ENCODE results near the gene ALPG. TPM values are rescaled to one million over a fixed set of nuclear protein-coding genes. Genes with fewer than 3 reads are reported as not detected.
"Not testable (repeated sequence)": the region's sequence is repeated elsewhere in the genome, so short reads cannot be mapped to it uniquely, and the experiment has no call there.

Gene ALPG
- total RNA-seq, 1 donor from 2014 or later = not detected

DNA sequence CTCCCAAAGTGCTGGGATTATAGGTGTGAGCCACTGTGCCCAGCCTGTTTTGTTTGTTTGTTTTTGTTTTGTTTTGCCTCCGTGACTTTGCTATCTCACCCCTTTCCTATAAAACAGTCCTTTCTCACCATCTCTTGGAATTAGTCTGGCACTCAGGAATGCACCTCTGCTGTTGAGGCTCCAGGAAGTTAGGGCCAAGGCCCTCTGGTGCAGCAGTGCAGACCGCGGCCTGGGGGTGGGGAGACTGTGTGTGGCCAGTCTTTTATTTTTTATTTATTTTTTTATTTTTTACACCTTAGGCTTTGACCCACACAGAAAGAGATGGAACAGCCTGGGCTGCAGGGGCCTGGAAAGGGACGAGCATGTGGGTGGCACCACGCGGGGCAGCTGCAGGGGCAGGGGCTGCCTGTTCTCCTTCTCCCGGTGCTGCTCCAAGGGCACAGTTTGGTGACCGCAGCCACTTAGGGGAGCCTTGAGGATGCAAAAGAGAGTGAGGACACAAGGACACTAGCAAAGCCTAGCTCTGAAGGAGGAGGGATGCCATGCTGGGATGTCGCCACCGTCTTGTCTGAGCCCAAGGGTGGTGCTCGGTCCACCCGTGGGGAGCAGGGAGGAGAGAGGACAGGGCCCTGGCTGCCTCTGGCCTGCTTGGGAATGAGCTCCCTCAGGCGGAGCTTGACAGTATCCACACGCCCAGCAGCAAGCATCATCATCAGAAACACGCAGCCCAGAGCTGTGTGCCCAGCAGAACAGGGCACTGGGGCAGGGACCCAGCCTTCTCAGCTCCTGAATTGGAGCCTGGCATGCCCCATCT lies 29.9 kb downstream of the ALPG start:
- H3K27me3 Mint-ChIP-seq (ENCODE audit: low read depth) = no peaks in the 10 kb centered on the region
- H3K36me3 Mint-ChIP-seq (ENCODE audit: low read depth) = no peaks in the 10 kb centered on the region
- intact Hi-C loops (cut with micrococcal nuclease) = no loop called here
- DNase-seq (ENCODE audit: low spot score) = no peak
- no peaks in the 10 kb centered on the region for H3K9me3 Mint-ChIP-seq
- no peak overlapping the region for H3K27ac Mint-ChIP-seq
- H3K4me3 Mint-ChIP-seq (ENCODE audit: low read depth) = no peak overlapping the region
- peaks cover 4% of the 10 kb centered on the region for H3K4me1 Mint-ChIP-seq (ENCODE audit: low read depth)

GRCh38 chr2:232437195-232437571 lies 30.5 kb downstream of the ALPG start:
- Mint-ChIP-seq H3K36me3 (ENCODE audit: low read depth) (no peaks in the 10 kb centered on the region), H3K27ac (no peak overlapping the region), H3K9me3 (no peaks in the 10 kb centered on the region), H3K4me1 (ENCODE audit: low read depth) (peaks cover 4% of the 10 kb centered on the region), H3K4me3 (ENCODE audit: low read depth) (no peak overlapping the region), H3K27me3 (ENCODE audit: low read depth) (no peaks in the 10 kb centered on the region)
- intact Hi-C loops (cut with micrococcal nuclease) = no loop called here
- DNase-seq (ENCODE audit: low spot score) = no peak

- H3K36me3 Mint-ChIP-seq (ENCODE audit: low read depth) = no peaks in the 10 kb centered on the region
Measured at GRCh38 chr2:232438091-232438490, 31.4 kb downstream of the ALPG start.

GRCh38 chr2:232438951-232439757 lies 32.5 kb downstream of the ALPG start:
- H3K27me3 Mint-ChIP-seq (ENCODE audit: low read depth) = no peaks in the 10 kb centered on the region
- H3K4me1 Mint-ChIP-seq (ENCODE audit: low read depth) = peaks cover 4% of the 10 kb centered on the region
- no peak overlapping the region for H3K27ac Mint-ChIP-seq
- intact Hi-C loops (cut with micrococcal nuclease) = no loop called here
- no peak overlapping the region for H3K4me3 Mint-ChIP-seq (ENCODE audit: low read depth)
- no peaks in the 10 kb centered on the region for H3K36me3 Mint-ChIP-seq (ENCODE audit: low read depth)
- DNase-seq (ENCODE audit: low spot score) = peak; percentile 23
- no peaks in the 10 kb centered on the region for H3K9me3 Mint-ChIP-seq

More at GRCh38 chr2:232438091-232438490, 31.4 kb downstream of the ALPG start:
- Mint-ChIP-seq H3K9me3 (no peaks in the 10 kb centered on the region), H3K27ac (no peak overlapping the region), H3K4me3 (ENCODE audit: low read depth) (no peak overlapping the region), H3K27me3 (ENCODE audit: low read depth) (no peaks in the 10 kb centered on the region), H3K4me1 (ENCODE audit: low read depth) (peaks cover 4% of the 10 kb centered on the region)
- DNase-seq (ENCODE audit: low spot score) = no peak
- intact Hi-C loops (cut with micrococcal nuclease) = no loop called here

DNA sequence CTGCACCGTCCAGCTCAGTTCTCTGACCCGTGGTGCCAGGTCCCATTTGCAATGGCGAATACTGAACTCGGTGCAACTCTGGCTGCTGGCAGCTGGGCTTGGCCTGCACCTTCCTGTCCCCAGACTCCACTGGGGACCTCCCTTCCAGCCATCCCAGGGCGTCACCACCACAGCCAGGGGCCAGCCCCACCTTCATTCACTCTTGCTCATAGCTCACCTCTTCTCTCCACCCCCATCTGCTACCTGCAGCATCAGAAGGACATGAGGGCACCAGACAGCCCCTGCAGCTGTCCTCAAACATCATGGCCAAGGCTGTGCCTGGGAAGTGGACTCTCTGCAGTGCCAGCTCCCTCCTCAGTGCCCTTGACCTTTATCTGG lies 33.1 kb downstream of the ALPG start:
- Mint-ChIP-seq H3K9me3 (no peaks in the 10 kb centered on the region), H3K4me3 (ENCODE audit: low read depth) (no peak overlapping the region), H3K4me1 (ENCODE audit: low read depth) (peaks cover 4% of the 10 kb centered on the region), H3K27ac (no peak overlapping the region), H3K36me3 (ENCODE audit: low read depth) (no peaks in the 10 kb centered on the region), H3K27me3 (ENCODE audit: low read depth) (no peaks in the 10 kb centered on the region)
- intact Hi-C loops (cut with micrococcal nuclease) = loop anchor here (2.0 to 5.0 kb wide), 2 partner anchors 83 to 533 kb away; partner anchors contain the start of gene PRSS56
- no peak for DNase-seq (ENCODE audit: low spot score)

- not testable (repeated sequence) for H3K36me3 Mint-ChIP-seq (ENCODE audit: low read depth); H3K4me1 Mint-ChIP-seq (ENCODE audit: low read depth); H3K27ac Mint-ChIP-seq; H3K4me3 Mint-ChIP-seq (ENCODE audit: low read depth); H3K27me3 Mint-ChIP-seq (ENCODE audit: low read depth); H3K9me3 Mint-ChIP-seq
- intact Hi-C loops (cut with micrococcal nuclease) = loop anchor here (2.0 to 5.0 kb wide), 2 partner anchors 82 to 534 kb away; partner anchors contain the start of gene PRSS56
- DNase-seq (ENCODE audit: low spot score) = peak; percentile 80
Measured at GRCh38 chr2:232440220-232441018, 33.8 kb downstream of the ALPG start.

DNA sequence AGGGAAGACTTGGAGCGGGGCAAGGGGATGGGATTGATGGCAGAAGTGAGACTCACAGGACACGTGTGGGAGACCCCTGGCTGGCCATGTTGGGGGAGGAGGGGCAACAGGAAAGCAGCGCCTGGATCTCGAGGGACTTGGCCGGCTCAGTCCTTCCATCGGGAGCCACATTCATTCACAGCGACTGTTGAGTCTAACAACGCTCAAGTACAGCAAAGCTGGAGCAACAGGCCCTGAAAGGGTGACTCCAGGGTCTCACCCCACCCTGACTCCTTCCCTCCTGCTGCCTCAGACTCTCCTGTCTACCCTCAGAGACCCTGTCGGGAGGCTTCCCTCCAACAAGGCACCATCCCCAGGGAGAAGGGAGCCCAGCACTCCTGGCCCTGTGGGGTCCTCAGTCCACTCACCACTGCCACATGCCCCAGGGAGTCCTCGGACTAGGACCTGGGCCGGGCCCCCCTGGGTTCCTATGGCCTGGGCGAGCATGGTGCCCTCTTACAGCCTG lies 34.6 kb downstream of the ALPG start:
- no peaks in the 10 kb centered on the region for H3K27me3 Mint-ChIP-seq (ENCODE audit: low read depth)
- DNase-seq (ENCODE audit: low spot score) = no peak
- peaks cover 4% of the 10 kb centered on the region for H3K4me1 Mint-ChIP-seq (ENCODE audit: low read depth)
- no peaks in the 10 kb centered on the region for H3K9me3 Mint-ChIP-seq
- H3K36me3 Mint-ChIP-seq (ENCODE audit: low read depth) = no peaks in the 10 kb centered on the region
- H3K4me3 Mint-ChIP-seq (ENCODE audit: low read depth) = no peak overlapping the region
- H3K27ac Mint-ChIP-seq = no peak overlapping the region
- intact Hi-C loops (cut with micrococcal nuclease) = loop anchor here (2.0 to 5.0 kb wide), 2 partner anchors 81 to 534 kb away; partner anchors contain the start of gene PRSS56

DNA sequence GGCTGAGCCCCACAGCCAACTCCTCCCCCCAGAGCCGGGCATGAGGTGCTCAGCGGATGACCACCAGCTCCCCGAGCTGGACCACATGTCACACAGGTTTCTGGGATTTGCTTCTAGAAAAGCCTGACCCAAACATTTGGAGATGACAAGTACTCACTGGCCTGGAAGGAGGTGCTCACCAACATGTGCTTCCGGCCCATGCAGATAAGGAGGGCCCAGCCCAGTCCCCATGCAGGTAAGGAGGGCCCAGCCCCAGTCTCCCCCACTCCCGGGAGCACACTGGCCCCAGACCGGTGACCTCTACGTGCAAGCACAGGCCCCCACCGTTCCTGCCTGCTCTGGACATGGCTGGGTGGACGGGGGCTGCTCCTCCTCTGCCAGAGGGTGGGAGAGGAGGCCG lies 35.3 kb downstream of the ALPG start:
- H3K4me1 Mint-ChIP-seq (ENCODE audit: low read depth); H3K36me3 Mint-ChIP-seq (ENCODE audit: low read depth); H3K27me3 Mint-ChIP-seq (ENCODE audit: low read depth): not testable (repeated sequence)

GRCh38 chr2:232442431-232442830 lies 35.8 kb downstream of the ALPG start:
- DNase-seq (ENCODE audit: low spot score); H3K4me3 Mint-ChIP-seq (ENCODE audit: low read depth); H3K27ac Mint-ChIP-seq; H3K36me3 Mint-ChIP-seq (ENCODE audit: low read depth); H3K27me3 Mint-ChIP-seq (ENCODE audit: low read depth); H3K4me1 Mint-ChIP-seq (ENCODE audit: low read depth); H3K9me3 Mint-ChIP-seq: not testable (repeated sequence)
- intact Hi-C loops (cut with micrococcal nuclease) = loop anchor here (5.0 kb wide), 1 partner anchor 80 kb away; the partner anchor contains the start of gene PRSS56

More for the DNA sequence above, 35.3 kb downstream of the ALPG start:
- intact Hi-C loops (cut with micrococcal nuclease) = loop anchor here (2.0 to 5.0 kb wide), 2 partner anchors 80 to 535 kb away; partner anchors contain the start of gene PRSS56
- not testable (repeated sequence) for H3K4me3 Mint-ChIP-seq (ENCODE audit: low read depth); H3K27ac Mint-ChIP-seq; DNase-seq (ENCODE audit: low spot score); H3K9me3 Mint-ChIP-seq

DNA sequence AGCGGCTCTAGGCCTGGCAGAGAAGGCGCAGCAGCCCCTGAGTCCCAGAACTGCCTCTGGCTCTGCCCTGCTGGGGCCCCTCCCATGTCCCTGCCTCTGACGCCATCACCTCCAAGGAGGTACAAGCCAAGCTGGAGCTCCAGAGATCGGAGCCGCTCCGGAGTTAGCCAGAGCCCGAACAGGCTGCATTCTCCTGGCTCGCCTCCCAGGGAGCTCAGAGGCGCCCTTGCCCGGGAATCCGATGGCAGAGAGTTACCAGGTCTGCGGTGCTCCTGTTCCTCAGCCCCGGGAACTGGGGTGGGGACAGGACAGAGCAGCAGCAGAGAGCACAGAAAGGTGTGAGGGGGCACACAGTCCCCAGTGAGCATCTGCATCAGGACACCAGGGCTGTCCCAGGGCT lies 36.4 kb downstream of the ALPG start:
- not testable (repeated sequence) for H3K9me3 Mint-ChIP-seq; H3K36me3 Mint-ChIP-seq (ENCODE audit: low read depth); H3K27me3 Mint-ChIP-seq (ENCODE audit: low read depth); H3K4me1 Mint-ChIP-seq (ENCODE audit: low read depth); H3K4me3 Mint-ChIP-seq (ENCODE audit: low read depth); H3K27ac Mint-ChIP-seq; DNase-seq (ENCODE audit: low spot score)
- intact Hi-C loops (cut with micrococcal nuclease) = loop anchor here (5.0 kb wide), 1 partner anchor 79 kb away; the partner anchor contains the start of gene PRSS56

GRCh38 chr2:232443669-232444408 lies 37.2 kb downstream of the ALPG start:
- intact Hi-C loops (cut with micrococcal nuclease) = loop anchor here (5.0 kb wide), 1 partner anchor 78 kb away; the partner anchor contains the start of gene PRSS56
- not testable (repeated sequence) for H3K27ac Mint-ChIP-seq; DNase-seq (ENCODE audit: low spot score); H3K9me3 Mint-ChIP-seq; H3K36me3 Mint-ChIP-seq (ENCODE audit: low read depth); H3K4me1 Mint-ChIP-seq (ENCODE audit: low read depth); H3K27me3 Mint-ChIP-seq (ENCODE audit: low read depth); H3K4me3 Mint-ChIP-seq (ENCODE audit: low read depth)
